Nucleus accumbens (tissue), 56 donors: ENCODE results near the gene ACIN1.
A peak's percentile ranks its signal among the peaks of the same experiment; 100 is the strongest.
"Not testable (repeated sequence)": the region's sequence is repeated elsewhere in the genome, so short reads cannot be mapped to it uniquely, and the experiment has no call there.

ENCODE experiments used
- DNase-seq, 56 donors: peaks; one replicate each; lab custom pipeline; 2025; lab: John Stamatoyannopoulos, UW

The ACIN1 gene

DNA sequence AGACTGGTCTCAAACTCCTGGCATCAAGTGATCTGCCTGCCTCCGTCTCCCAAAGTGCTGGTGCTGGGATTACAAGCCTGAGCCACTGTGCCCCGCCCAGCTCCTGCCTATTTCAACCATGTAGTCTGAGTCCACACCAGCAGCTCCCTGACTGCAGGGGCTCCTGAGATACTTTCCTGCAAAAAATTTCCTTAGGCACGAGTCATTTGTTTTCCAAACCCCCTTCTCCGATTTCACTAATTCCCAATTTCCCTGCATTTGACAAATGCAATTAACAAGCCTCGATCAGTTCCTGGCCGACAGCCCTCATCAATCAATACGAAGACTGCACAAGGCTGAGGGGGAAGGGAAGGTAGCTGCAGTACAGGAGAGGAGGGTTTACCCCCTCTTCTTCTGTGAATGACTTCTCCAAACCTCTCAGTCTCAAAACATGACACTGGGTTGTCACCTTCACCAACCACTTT is 70.3 kb downstream of the ACIN1 start:
- no peak for DNase-seq

DNA sequence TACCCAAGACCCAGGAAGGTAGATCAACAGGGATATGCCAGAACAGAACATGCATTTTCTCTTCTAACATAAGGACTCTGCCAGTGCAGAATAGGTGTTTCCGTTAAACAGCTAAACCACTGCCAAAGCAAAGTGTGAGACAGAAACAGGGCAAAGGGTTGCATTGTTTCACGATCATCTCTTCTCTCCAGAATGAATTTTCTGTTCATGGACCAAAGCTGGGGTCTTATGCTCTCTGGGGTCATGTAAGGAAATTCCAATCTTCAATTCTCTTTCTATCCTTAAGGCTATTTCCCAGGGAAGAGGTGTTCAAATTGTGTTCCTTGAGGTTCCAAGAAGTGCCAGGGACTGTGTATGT is 71.2 kb downstream of the ACIN1 start:
- DNase-seq: no peak

DNA sequence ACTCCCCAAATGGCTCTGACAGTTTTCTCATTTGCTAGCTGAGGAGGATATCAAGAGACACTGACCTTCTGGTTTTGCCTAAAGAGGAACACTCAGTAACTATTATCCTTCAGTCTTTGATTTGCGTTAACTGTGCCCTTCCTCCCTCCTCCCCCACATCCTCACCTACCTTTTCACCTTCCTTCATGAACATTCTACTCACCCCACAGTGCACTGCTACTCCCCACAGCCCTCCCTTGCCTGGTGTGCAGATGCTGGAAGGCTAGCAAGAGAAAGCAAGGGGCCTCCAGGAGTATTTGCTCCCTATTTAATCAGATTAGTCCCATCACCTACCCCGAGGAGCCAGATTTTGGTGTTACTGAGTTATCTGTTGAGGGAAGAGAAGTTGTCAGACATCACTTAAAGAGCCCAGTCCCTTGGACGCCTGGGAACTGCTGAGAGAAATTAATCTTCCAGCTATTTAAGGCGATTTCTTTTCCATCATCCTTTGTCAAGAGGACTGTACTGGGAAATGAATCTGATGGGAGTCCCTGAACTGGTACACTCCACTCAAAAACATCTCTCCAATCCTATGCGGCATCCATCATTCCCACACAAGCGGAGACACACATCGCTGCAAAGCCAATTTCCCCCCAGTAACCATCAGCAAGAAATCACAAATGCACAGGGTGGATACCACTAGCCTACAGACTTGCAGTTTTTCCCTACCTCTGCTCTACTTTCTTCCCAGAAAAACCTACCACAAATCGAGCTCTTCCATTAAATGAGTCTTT is 71.7 kb downstream of the ACIN1 start:
- peak in 3 of 56 donors; percentile 5 to 12 (median 5) for DNase-seq

DNA sequence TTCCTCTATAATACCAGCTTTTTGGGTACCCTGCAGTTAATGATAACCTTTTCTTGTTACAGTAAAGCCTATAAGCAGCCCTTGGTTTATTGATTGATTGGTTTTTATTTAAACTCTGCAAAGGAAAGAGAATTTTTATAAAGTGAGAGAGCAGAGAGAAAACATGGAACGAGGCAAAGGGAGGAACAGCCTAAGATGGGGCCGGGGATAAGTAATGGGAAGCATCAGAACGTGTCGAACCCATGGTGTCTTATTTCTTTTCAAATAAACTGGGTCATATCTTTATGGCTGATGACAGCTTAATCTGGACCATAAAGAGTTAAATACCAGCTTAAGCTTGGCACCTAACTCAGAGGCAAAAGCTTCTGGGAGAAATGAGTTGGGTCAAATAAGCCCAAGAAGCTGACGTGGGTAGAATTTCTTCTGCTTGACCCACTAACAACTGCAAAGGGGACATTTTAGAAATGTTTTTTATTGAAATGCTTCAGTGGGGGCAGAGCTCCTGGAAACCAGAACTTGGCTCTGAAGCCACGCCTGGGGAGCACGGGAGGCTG is 73.0 kb downstream of the ACIN1 start:
- no peak for DNase-seq

DNA sequence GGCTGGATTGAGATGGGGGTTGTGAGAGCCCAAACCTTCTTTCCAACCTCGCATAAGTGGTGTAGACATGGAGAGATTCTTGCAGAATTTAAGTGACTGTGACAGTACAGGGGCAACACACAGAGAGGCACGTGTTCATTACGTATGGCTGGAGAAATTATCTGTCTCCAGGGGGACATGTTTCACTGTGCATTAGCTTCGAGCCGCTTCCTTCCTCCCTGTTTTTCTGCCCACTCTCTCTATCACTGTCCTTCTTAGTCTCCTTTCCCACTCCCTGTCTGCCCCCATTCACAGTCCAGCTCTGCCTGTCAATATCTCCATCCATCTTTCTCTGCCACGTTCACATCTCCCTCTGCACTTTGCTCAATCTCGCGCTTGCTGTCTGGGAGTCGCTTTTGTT is 73.5 kb downstream of the ACIN1 start:
- DNase-seq: no peak

DNA sequence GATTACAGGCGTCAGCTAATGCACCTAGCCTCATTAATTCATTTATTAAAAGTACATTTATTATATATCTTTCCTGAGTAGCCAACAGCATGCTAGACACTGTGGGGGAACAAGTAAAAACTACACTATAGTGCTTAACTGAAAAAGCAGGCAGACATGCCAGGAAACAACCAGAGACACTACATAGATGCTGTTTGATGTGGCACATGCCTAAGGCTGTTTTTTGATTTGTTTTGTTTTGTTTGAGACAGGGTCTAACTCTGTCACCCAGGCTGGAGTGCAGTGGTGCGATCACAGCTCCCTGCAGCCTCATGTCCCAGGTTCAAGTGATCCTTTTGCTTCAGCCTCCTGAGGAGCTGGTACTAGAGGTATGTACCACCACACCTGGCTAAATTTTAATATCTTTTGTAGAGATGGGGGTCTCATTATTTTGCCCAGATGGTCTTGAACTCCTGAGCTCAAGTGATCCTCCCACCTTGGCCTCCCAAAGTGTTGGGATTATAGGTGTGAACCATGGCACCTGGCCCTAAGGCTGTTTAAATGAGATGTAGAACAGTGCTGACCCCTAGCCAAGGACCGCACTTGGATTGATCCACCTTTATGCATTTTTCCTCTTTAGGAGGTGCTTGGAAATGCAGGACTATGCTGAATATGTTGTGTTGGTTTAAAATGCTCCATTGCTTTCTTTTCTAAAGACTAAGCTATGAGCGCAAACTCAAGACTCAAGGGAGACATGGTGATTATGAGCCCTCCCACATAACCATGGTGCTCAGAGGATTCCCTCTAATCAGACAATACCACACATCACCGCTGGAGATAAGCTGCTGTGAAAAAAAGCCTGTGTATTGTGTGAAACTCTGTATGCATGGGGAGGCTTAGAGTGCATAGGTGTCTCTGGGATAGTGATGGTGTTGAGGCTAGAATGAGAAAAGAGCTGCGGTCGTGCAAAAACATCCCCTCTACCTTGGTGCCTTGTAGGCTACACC is 74.5 kb downstream of the ACIN1 start:
- DNase-seq: no peak

DNA sequence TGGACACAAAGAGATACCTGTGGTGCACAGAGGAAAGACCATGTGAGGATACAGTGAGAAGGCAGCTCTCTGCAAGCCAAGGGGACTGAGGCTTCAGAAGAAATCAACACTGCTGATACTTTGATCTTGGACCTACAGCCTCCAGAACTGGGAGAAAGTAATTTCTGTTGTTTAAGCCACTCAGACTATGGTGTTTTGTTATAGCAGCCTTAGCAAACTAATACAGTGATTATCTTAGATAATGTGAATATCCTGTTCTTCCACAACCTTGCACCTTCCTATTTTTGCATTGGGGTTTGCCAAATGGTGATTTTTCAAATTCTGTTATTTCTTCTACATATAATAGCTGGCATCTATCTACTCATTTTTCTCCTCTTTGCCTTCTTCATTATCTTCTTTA is 76.8 kb downstream of the ACIN1 start:
- no peak for DNase-seq

DNA sequence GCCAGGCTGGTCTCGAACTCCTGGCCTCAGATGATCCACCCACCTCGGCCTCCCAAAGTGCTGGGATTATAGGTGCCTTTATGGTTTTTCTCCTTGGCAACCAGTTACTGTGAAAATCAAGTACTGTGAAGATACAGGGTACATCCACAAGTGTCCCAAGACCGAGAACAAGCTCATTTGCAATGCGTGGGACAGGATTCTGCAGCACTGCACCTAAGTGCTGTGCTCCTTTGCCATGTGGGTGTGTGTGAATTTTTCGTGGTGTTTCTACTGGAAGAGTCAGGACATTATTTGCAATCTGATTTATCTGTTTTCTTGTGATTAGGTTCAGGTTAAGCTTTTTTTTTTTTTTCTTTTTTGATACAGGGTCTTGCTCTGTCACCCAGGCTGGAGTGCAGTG is 77.8 kb downstream of the ACIN1 start:
- no peak for DNase-seq

DNA sequence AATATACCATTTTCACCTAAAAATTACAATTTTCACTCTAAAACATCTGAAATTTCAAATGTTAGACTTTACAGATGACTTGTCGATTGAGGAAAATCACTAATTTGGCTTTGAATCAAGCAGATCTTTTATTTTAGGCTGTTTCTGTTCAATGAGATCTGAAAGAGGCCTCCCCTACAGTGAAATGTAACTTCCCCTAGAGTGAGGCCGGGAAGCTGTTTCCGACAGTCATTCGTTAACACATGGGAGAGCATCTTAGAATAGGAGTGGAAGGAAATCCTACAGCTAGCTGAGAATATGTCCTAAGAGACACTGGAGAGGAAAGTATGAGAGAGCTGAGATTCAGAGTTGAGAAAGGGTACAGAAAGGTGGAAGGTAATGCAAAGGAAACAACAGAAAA is 79.3 kb downstream of the ACIN1 start:
- no peak for DNase-seq

DNA sequence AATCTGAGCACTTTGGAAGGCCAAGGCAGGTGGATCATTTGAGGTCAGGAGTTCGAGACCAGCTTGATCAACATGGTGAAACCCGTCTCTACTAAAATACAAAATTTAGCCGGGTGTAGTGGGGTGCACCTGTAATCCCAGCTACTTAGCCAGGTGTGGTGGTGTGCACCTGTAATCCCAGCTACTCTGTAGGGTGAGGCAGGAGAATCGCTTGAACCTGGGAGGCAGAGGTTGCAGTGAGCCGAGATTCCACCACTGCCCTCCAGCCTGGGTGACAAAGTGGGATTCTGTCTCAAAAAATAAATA is 81.2 kb downstream of the ACIN1 start:
- not testable (repeated sequence) for DNase-seq

DNA sequence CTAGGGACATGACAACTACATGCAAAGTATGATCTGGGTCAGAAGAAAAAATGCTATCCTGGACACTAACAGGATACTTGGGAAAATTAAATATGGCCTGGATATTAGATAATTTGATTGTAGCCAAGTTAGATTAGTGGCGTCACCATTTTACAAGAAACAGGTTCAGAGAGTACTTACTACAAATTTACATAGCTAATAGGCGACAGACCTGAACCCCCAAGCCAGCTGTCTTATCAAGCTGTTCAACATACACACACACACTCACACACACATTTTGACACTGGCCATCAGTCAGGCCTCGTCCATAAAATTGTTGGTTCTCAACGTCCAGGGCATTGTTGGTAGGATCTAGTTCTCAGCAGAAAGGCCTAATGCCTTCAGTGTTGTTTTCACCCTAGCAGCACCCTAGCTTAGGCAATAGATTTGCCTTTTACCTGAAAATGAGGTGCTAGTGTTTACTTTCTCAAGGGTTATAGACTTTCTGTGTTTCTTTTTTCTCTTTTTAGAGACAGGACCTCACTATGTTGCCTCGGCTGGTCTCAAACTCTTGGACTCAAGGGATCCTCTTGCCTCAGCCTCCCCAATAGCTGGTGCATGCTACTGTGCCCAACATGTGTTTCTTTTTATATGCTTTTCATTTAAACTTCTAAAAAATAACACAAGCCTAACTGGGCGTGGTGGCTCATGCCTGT is 81.7 kb downstream of the ACIN1 start:
- no peak for DNase-seq

DNA sequence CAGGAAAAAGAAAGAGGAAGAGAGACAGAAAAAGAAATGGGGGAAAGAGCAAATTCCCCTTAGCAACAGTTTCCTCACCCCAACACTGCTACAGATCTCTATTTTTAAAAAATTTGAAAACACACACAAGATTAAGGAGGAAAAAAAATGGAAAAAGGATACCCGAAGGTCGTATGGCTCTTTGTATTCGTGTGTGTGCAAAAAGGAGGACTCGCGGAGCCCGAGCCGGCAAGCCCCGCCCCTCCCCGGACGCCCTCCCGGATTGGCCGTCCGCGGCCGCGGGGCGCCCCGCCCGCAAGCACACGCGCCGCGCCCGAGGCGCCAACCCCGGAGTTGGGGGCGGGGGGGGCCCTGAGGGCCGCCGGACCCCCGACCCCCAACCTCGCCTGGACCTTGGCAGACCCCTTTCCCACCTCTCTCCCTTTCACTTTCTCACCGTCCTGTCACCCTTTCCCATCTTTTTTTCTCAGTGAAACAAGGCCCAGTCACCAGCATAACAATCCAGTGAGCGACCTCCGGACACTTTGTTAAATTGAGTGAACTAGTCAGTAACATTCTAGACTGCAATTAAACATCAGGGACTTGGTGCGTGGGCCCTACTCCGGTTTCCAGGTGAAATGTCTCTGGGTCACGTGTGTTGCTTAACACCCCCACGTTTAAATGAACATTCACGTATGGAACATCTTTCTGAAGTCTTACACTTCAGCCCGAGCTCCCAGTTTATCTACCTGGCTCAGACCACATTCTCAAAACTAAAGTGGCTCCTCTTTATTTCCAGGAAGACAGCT is 84.8 kb downstream of the ACIN1 start, which contains the start of gene C14orf93:
Gene C14orf93, minus strand, starts transcription at position 205 of the 788 bp plus-strand sequence. CDS start 11,120 bp downstream, outside the sequence.
- DNase-seq: peak in 49 of 56 donors; percentile 5 to 80 (median 53)

DNA sequence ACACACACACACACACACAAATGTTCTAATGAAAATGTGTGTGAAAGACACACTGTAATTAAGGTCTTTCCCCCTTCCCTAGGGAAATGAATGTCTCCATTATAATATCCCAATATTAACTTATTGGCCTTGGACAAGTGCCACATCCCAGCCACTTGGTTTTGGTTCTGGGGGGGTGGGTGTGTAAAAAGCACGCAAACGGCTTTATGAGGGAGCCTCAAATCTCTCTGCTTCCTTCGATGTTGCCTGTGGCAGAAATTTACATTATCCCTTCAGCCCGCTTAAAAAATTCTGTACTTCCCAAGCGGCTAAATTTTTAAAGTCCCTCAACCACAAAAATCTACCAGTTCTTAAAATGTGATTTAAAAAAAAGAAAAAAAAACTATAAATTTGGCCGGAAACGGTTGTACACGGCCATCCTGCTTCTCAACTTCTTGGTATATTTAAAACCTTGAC is 85.4 kb downstream of the ACIN1 start:
- no peak for DNase-seq

DNA sequence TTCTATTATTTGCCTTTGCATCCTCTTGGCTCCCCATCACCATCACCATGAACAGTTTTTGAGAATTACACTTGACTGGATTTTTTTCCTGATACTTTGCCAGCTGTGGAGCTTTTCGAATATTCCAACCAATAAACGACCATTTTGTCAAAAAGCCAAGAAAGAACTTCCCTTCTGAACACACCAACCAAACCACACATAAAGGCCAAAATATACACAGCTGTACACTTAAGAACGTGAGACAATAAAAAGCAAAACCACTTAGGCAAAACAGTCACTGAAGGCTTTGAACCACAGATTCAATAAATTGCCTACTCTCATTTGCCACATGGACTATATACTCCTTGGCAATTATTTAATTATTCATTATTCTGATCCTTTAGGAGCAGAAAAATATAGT is 86.1 kb downstream of the ACIN1 start:
- no peak for DNase-seq
